Tibial nerve (tissue), 4 donors: ENCODE results near the gene DIS3. TPM values are rescaled to one million over a fixed set of nuclear protein-coding genes. Genes with fewer than 3 reads are reported as not detected.
A peak's percentile ranks its signal among the peaks of the same experiment; 100 is the strongest.
"Not testable (repeated sequence)": the region's sequence is repeated elsewhere in the genome, so short reads cannot be mapped to it uniquely, and the experiment has no call there.

ENCODE experiments used
- DNase-seq, 2 donors: peaks; one replicate each; pipeline ENCODE4 v3.0.0-alpha.2; 2019; ENCODE audit warnings: low spot score in 2 of 2
- H3K27ac ChIP-seq, 4 donors: fragments of 200-600 bp; sonication (generic) in 3 of 4; one replicate each; pipeline ENCODE4 v1.5.1; 2017 to 2019; ENCODE audit warnings: mild to moderate bottlenecking in 1 of 4
- H3K27me3 ChIP-seq, 2 donors: fragments of 200-600 bp; sonication (generic) in 1 of 2; one replicate each; pipeline versions ENCODE4 v1.5.1 to v1.6.0; 2017 to 2019
- H3K36me3 ChIP-seq, 3 donors: fragments of 200-600 bp; sonication (generic); one replicate each; pipeline ENCODE4 v1.5.1; 2018 to 2019
- H3K4me1 ChIP-seq, 4 donors: fragments of 200-600 bp; sonication (generic) in 3 of 4; one replicate each; pipeline ENCODE4 v1.5.1; 2017 to 2019
- H3K4me3 ChIP-seq, 4 donors: fragments of 200-600 bp; sonication (generic) in 3 of 4; one replicate each; pipeline ENCODE4 v1.5.1; 2017 to 2019; ENCODE audit warnings: mild to moderate bottlenecking in 1 of 4, moderate library complexity in 1 of 4
- H3K9me3 ChIP-seq, 4 donors: fragments of 200-600 bp; sonication (generic) in 3 of 4; one replicate each; pipeline ENCODE4 v1.5.1; 2017 to 2019
- CTCF ChIP-seq, 5 experiments: fragments of 200-600 bp in 3 of 5; fragments of 450-650 bp in 2 of 5; sonication (generic) in 3 of 5; IDR thresholded peaks; one replicate each; pipeline ENCODE4 v1.5.1; 2016 to 2019; ENCODE audit warnings: antibody characterized with exemption in 5 of 5, mild to moderate bottlenecking in 3 of 5, moderate library complexity in 2 of 5
- EP300 ChIP-seq, 2 donors: sonication (generic); formaldehyde crosslinking; IDR thresholded peaks; one replicate each; pipeline ENCODE4 v1.6.1; 2017; ENCODE audit warnings: antibody characterized with exemption in 2 of 2, mild to moderate bottlenecking in 1 of 2
- POLR2A ChIP-seq, 2 donors: fragments of 450-650 bp; IDR thresholded peaks; one replicate each; pipeline ENCODE4 v1.6.1; 2017; ENCODE audit warnings: antibody characterized with exemption in 2 of 2, mild to moderate bottlenecking in 2 of 2, moderate library complexity in 2 of 2
- WGBS, 2 donors: methylation state at CpG; one replicate each; pipeline ENCODE4 v1.1.5; 2018; 5-methylcytosine and 5-hydroxymethylcytosine counted together
- total RNA-seq, 4 donors: library from RNA; depleted of rRNA; stranded (reverse); fragments of >200 nt; gene quantifications; one replicate each; pipeline ENCODE4 v1.1.0, GENCODE V29; 2016

DIS3 gene
- total RNA-seq, 4 donors from 2014 or later, result 28.0 to 37.4 (median 30.8) TPM

DNA sequence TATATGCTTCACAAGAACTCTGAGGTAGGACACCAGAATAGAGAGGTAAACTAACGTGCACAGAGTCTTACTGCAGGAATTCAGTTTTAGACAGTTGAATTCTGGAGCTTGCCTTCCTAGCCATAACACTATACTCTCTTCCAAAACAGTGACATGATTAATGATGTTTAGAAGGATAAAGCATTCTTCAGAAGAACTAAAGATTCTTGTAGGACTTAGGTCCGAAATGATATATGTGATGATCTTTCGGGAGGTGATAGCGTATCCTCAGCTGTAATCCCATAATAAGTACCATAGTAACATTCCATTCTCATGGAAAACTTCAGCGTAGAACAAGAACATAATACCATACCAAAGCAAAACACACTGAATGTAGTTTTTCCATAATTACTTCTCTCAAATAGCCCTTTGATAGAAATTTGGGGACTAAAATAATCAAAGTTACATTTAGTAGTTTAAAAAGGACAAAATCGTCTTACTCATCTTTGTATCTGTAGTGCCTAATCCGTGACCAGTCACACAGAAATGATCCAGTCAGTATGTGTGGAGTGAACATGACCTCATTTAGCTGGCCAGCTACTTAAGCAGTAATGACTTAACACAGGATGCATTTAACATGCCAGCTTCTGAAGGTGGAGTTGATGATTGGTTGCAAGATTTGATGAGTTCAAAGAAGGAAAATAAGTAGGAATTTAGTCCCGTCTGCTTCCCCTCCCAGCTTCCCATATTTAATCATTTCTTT lies 38.6 kb upstream of the DIS3 start:
- TF ChIP-seq POLR2A (IDR thresholded peaks at IDR 0.05), result no peak
- no peak for TF ChIP-seq EP300 (IDR thresholded peaks at IDR 0.05)
- no peak for TF ChIP-seq CTCF (IDR thresholded peaks at IDR 0.05)
- WGBS, 2 donors, result 84 to 87% methylated on average over 8 of the region's 8 CpGs
- no peaks in the 10 kb centered on the region for H3K4me1 ChIP-seq
- no peak overlapping the region for H3K27ac ChIP-seq
- no peaks in the 10 kb centered on the region for H3K9me3 ChIP-seq
- peaks cover 0 to 23% (median 0%) of the 10 kb centered on the region in 3 donors for H3K36me3 ChIP-seq
- no peak overlapping the region for H3K4me3 ChIP-seq
- H3K27me3 ChIP-seq, result no peaks in the 10 kb centered on the region
- DNase-seq, result no peak

- TF ChIP-seq CTCF (IDR thresholded peaks at IDR 0.05), result peak in 4 of 5 experiments; percentile 25 to 69 (median 46)
- no peak for TF ChIP-seq POLR2A (IDR thresholded peaks at IDR 0.05)
- Histone ChIP-seq H3K27ac (no peak overlapping the region), H3K4me1 (peaks cover 0 to 13% (median 0%) of the 10 kb centered on the region in 4 donors), H3K9me3 (no peaks in the 10 kb centered on the region), H3K4me3 (no peak overlapping the region), H3K36me3 (peaks cover 0 to 29% (median 0%) of the 10 kb centered on the region in 3 donors), H3K27me3 (no peaks in the 10 kb centered on the region)
- DNase-seq, result no peak
- 9 to 11% methylated on average over 1 of the region's 1 CpG for WGBS, 2 donors
Observed at GRCh38 chr13:72808917-72809500, 27.3 kb upstream of the DIS3 start.

DNA sequence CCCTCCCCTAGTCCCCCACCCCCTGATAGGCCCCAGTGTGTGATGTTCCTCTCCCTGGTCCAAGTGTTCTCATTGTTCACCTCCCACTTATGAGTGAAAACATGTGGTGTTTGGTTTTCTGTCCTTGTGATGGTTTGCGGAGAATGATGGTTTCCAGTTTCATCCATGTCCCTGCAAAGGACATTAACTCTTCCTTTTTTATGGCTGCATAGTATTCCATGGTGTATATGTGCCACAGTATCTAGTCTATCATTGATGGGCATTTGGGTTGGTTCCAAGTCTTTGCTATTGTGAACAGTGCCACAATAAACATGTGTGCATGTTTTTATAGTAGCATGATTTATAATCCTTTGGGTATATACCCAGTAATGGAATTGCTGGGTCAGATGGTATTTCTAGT lies 24.8 kb upstream of the DIS3 start:
- not testable (repeated sequence) for H3K27ac ChIP-seq, H3K9me3 ChIP-seq, DNase-seq, H3K27me3 ChIP-seq, H3K4me3 ChIP-seq
- peaks cover 0 to 22% (median 0%) of the 10 kb centered on the region in 3 donors for H3K36me3 ChIP-seq
- WGBS, 2 donors, result 100% methylated on average over 1 of the region's 1 CpG
- H3K4me1 ChIP-seq, result peaks cover 0 to 13% (median 0%) of the 10 kb centered on the region in 4 donors

DNA sequence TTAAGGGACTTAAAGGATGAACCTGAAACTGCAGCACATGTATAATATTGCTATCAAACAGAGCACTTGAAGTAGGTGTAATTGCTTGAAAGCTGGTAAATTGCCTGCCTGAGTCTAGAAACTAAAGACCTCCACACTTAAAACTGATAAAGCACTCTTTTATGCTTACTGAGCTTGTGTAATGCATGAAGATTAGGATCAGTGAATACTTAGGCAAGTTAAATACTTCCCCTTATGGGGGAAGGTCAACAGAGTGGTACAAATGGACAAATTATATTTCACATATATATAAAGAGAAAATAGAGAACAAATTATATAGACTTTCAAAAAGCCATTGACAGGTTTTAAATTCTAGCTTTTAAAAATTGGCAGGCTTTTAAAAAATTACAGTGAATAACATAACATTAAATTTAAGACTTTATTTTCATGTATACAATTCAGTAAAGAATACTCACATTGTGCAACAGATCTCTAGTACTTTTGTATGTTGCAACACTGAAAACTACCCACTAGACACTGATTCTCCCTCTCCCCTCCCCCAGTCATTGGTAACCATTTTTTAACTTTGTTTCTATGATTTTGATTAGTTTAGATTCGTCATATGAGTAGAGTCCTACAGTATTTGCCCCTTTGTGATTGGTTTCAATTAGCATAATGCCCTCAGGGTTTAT lies 24.1 kb upstream of the DIS3 start:
- WGBS, 2 donors, result 91 to 98% methylated on average over 1 of the region's 1 CpG
- H3K9me3 ChIP-seq, result no peaks in the 10 kb centered on the region
- peaks cover 0 to 13% (median 0%) of the 10 kb centered on the region in 4 donors for H3K4me1 ChIP-seq
- peaks cover 0 to 22% (median 0%) of the 10 kb centered on the region in 3 donors for H3K36me3 ChIP-seq
- no peaks in the 10 kb centered on the region for H3K27me3 ChIP-seq
- no peak overlapping the region for H3K4me3 ChIP-seq
- H3K27ac ChIP-seq, result no peak overlapping the region
- no peak for DNase-seq
- no peak for TF ChIP-seq EP300 (IDR thresholded peaks at IDR 0.05)
- no peak for TF ChIP-seq CTCF (IDR thresholded peaks at IDR 0.05)
- no peak for TF ChIP-seq POLR2A (IDR thresholded peaks at IDR 0.05)

DNA sequence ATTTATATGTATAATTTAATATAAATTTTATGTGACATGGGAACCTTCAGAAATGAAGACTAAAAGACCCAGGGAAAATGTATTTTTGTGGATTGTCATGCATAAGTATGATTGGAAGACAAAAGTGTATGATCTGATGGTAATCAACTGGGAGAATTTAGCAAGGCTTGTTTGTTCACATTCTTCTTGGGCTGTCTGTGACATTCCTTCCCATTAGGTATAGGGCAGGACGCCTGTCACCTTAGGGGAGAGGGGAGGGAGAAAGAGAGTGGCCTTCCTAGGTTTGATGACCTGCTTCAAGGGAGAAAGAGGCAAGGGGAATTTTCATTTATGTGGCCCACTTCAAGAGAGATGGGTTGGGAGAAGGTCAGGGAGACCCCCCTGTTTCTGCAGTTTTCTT lies 22.6 kb upstream of the DIS3 start:
- H3K27me3 ChIP-seq, result no peaks in the 10 kb centered on the region
- TF ChIP-seq CTCF (IDR thresholded peaks at IDR 0.05) (no peak), POLR2A (IDR thresholded peaks at IDR 0.05) (no peak), EP300 (IDR thresholded peaks at IDR 0.05) (no peak)
- H3K27ac ChIP-seq, result no peak overlapping the region
- DNase-seq, result no peak
- no peak overlapping the region for H3K4me3 ChIP-seq
- no peaks in the 10 kb centered on the region for H3K9me3 ChIP-seq
- peaks cover 0 to 7% (median 0%) of the 10 kb centered on the region in 4 donors for H3K4me1 ChIP-seq
- H3K36me3 ChIP-seq, result peaks cover 0 to 32% (median 0%) of the 10 kb centered on the region in 3 donors
- WGBS, 2 donors, result 91 to 93% methylated on average over 1 of the region's 1 CpG
